ENCODE measurements around the gene APBB2. TPM values are rescaled to one million over a fixed set of nuclear protein-coding genes. Genes with fewer than 3 reads are reported as not detected.

The APBB2 gene
- total and polyA plus RNA-seq, 2 experiments from 2014 or later: 35.8 to 74.8 TPM

GRCh38 chr4:41120297-41121217 lies 93.8 kb downstream of the APBB2 start:
- peak overlapping the region; percentile 14; the same call in 1 of the 2 replicates for H3K27ac Mint-ChIP-seq
- peaks cover 4% of the 10 kb centered on the region; the same call in 1 of the 2 replicates for H3K79me2 ChIP-seq (replicated peaks; ENCODE audit: insufficient read depth)
- ATAC-seq (peak; percentile 30; the same call in 2 of the 3 replicates), DNase-seq (ENCODE audit: low spot score) (no peak)
- TF ChIP-seq ZNF462 (CRISPR knock-in tag; IDR thresholded peaks at IDR 0.05): no peak
- no peak for TF ChIP-seq EZH2 (IDR thresholded peaks at IDR 0.05; ENCODE audit: low read depth, unreplicated experiment)
- no peak for TF ChIP-seq ZNF114 (CRISPR knock-in tag; IDR thresholded peaks at IDR 0.05)
- TF ChIP-seq STAT1 (IDR thresholded peaks at IDR 0.05; ENCODE audit: unreplicated experiment): no peak
- no peak for TF ChIP-seq JUNB (IDR thresholded peaks at IDR 0.05; ENCODE audit: unreplicated experiment)
- TF ChIP-seq POLR2AphosphoS5 (IDR thresholded peaks at IDR 0.05; ENCODE audit: low read depth): no peak
- no peak for TF ChIP-seq NANOG (IDR thresholded peaks at IDR 0.05; ENCODE audit: borderline replicate concordance)
- no peak for TF ChIP-seq REST (IDR thresholded peaks at IDR 0.05; ENCODE audit: unreplicated experiment)
- TF ChIP-seq CTCF (conservative IDR thresholded peaks at IDR 0.05; ENCODE audit: low read depth in 2 of 2): no peak
- no peak for TF ChIP-seq EZH2phosphoT487 (IDR thresholded peaks at IDR 0.05; ENCODE audit: unreplicated experiment)
- no peak for TF ChIP-seq ETS1 (IDR thresholded peaks at IDR 0.05)
- TF ChIP-seq ZNF331 (CRISPR knock-in tag; IDR thresholded peaks at IDR 0.05; ENCODE audit: low read depth): no peak
- no peak for TF ChIP-seq CREB1 (CRISPR knock-in tag; IDR thresholded peaks at IDR 0.05; ENCODE audit: low read depth)
- H2AFZ ChIP-seq: no peak overlapping the region
- peaks cover 3% of the 10 kb centered on the region for H3K9me3 Mint-ChIP-seq
- no peaks in the 10 kb centered on the region for H3K9me2 ChIP-seq (ENCODE audit: insufficient read depth)
- peaks cover 10% of the 10 kb centered on the region; the same call in 2 of the 3 replicates for H3K36me3 Mint-ChIP-seq (ENCODE audit: low read depth)
- H3K4me1 ChIP-seq (ENCODE audit: insufficient read depth): peaks cover 6% of the 10 kb centered on the region
- H3K4me3 Mint-ChIP-seq: no peak overlapping the region
- peaks cover 39% of the 10 kb centered on the region for H3K4me1 Mint-ChIP-seq
- no peaks in the 10 kb centered on the region for H4K20me1 ChIP-seq (replicated peaks; ENCODE audit: insufficient read depth)
- no peaks in the 10 kb centered on the region for H3K27me3 Mint-ChIP-seq (ENCODE audit: insufficient read depth, low read depth, poor library complexity)
- no peak overlapping the region for H3K4me3 ChIP-seq
- H3K27ac ChIP-seq (ENCODE audit: low read depth): peak overlapping the region; percentile 5; the same call in 1 of the 2 replicates
- no peak overlapping the region for H3K4me2 ChIP-seq
- no peaks in the 10 kb centered on the region for H3K27me3 ChIP-seq (ENCODE audit: insufficient read depth)
- H3F3A ChIP-seq (replicated peaks; ENCODE audit: low read depth): no peaks in the 10 kb centered on the region
- no peaks in the 10 kb centered on the region for H3K36me3 ChIP-seq (ENCODE audit: insufficient read depth)
